HCEC 1CT (cell line): Measurements from ENCODE around the gene VAMP4.
A peak's percentile ranks its signal among the peaks of the same experiment; 100 is the strongest.

Source experiments
- DNase-seq: peaks from one replicate; pipeline ENCODE4 v3.0.0-alpha.2; 2017

The VAMP4 gene

GRCh38 chr1:171741872-171742576, at the start of gene VAMP4:
VAMP4 (minus strand) TSS chr1:171742065; CDS start chr1:171738414, 3,651 bp downstream.
- peak; percentile 78 for DNase-seq

DNA sequence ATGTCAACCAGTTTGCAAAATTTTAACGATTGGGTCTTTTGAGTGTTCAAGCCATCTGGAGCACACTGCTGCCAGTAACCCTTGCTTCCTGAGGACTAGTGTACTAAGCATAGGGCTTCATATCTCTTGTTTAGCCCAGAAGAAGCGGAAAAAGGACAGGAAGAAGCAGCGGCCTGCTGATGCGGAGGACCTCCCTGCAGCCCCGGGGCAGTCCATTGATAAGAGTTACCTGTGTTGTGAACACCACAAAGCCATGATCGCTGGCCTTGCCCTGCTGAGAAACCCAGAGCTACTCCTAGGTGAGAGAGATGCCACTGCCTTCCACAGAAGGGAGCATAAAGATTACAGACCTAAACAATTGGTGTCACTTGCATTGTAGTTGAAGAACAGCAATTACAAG, 48.5 kb upstream of the VAMP4 start:
- DNase-seq: no peak

- peak; percentile 14 for DNase-seq
These were observed 46.8 kb upstream of the VAMP4 start for GRCh38 chr1:171788696-171789095.

- DNase-seq: no peak
These were observed 46.0 kb upstream of the VAMP4 start for GRCh38 chr1:171787686-171788480.

- no peak for DNase-seq
These were observed 44.7 kb upstream of the VAMP4 start for GRCh38 chr1:171786534-171786933.

DNA sequence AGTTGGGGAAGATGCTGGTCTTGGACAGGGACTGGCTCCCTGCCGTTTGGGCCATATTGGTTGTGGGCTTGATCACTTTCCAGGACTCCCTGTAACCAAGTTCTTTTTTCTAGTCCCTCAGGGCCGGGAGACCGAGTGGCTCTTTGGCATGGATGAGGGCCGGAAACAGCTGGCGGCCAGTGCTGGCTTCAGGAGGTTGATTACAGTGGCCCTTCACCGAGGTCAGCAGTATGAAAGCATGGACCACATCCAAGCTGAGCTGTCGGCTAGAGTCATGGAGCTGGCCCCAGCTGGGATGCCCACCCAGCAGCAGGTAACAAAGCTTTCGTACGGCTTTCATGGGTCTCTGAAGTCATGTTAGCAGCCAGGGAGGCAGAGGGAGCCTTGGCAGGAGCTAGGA, 43.9 kb upstream of the VAMP4 start:
- no peak for DNase-seq

GRCh38 chr1:171784784-171785183, 42.9 kb upstream of the VAMP4 start:
- DNase-seq: no peak

GRCh38 chr1:171783816-171784530, 42.1 kb upstream of the VAMP4 start:
- DNase-seq: no peak

DNA sequence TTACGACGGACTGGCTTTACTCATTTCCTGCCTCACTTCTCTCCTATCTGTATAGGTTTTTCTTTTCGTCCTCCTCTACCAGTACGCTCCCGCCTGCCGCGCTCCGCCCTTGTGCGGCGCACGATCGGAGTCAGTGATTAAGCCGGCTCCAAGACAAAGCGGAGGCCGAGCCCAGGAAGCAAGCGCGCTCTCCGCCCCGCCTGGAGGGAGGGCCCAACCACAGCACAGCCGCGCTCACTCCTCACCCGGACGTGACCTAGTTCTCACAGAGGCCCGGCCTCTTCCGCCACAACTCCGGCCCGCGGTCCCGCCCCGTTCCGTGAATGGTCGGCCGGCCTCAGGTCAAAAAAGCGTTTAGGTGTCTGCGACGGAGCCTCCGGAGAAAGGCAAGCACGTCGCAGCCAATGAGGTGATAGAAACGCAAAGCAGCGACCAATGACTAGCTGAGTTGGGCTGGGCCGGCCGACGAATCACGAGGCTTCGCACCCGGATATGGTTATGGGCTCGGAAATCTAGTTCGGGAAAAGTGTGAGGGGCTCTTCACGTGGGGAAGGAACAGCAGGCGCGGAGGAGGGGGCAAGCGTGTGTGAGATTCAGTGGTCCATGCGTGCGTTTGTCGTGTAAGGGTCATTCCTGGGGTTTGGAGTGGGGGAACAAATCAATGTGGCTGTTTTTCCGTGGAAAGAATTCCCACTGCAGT, 39.5 kb upstream of the VAMP4 start, which contains the start of gene METTL13:
TSS of gene METTL13 (plus strand) at position 485 of the 700 bp plus-strand sequence. CDS start 308 bp downstream, outside the sequence.
- DNase-seq: peak; percentile 100

DNA sequence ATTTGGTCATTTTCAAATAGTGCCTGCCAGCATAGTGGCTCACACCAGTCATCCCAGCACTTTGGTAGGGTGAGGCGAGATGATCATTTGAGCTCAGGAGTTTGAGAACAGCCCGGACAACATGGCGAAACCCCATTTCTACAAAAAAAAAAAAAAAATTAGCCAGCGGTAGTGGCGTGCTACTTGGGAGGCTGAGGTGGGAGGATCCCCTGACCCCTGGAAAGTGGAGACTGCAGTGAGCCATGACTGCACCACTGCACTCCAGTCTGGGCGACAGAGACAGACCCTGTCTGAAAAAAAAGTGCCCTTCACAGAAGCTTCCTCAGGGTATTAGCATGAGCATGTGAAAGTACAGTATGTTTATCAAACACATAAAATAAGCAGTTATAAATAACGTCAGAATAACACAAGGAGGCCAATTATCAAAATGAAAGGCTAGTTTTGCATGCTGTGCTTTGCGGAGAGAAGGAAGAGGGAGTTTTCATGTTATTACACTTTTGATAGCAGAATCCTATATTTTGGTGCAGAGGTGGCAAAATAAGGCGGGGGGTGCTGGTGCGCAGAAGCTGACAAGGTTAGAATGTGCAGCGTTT, 38.8 kb upstream of the VAMP4 start:
- no peak for DNase-seq

DNA sequence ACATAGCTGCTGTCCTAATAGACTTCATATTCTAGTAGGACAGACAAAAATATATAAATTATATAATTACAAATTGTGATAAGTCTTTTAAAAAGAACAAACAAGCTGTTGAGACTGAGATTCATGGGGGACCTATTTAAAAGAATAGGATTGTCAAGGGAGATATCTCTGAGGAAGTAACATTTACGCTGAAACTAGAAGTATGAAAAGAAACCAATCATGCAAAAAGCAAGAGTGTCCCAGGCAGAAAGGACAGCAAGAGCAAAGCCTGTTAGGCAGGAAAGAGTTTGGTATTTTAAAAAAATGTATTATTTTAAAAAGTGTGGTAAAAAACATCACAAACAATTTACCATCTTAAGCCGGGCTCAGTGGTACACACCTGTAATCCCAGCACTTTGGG, 30.4 kb upstream of the VAMP4 start:
- no peak for DNase-seq

GRCh38 chr1:171769754-171770153, 27.9 kb upstream of the VAMP4 start:
- no peak for DNase-seq

GRCh38 chr1:171769171-171769570, 27.3 kb upstream of the VAMP4 start:
- DNase-seq: no peak

DNA sequence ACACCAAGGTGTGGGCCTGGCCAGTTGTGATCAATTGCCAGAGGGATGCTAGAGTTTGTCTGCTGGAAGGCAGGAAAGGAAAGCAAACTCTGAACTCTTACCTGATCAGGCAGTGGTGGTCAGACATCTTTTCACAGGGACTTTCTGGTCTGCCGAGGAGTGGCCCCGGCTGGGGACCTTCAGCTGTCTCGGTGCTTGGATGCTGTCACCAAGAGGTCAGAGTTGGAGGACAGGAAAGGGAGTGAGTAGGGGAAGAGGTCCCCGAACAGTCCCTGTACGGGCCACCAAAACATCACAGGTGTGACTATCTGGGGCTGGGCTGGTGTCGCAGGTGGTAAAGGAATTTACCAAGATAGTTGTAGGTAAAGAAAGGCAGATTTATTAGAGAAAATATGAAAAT, 21.9 kb upstream of the VAMP4 start:
- no peak for DNase-seq

DNA sequence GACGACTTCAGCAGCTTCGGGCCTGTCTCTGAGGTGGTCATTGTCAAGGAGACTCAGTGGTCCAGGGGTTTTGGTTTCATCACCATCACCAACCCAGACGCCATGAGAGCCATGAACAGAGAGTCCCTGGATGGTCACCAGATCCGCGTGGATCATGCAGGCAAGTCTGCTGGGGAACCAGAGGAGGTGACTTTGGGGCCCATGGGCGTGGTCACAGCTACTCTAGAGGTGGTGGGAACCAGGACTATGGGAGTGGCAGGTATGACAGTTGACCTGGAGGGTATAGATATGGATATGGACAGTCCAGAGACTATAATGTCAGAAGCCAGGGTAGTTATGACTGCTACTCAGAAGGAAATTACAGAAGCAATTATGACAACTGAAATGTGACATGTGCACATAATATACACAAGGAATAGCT, 20.3 kb upstream of the VAMP4 start:
- no peak for DNase-seq

DNA sequence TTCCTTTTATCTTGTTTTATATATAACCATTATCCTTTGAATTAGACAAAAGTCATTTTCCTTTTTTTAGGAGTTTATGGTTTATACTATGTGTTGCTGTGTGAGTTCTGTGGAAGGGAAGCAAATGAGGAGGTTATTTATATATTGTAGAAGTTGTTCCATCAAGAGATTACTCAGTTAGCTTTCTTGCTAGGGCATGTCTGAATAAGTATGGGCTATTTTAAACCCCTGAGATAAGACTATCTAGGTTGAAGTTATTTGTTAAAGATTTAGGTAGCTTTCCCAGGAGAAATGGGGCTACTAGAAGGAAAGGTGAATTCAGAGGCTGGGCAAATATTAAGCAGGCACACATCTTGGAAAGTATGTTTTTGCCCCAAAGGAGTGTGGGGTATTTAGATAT, 16.1 kb upstream of the VAMP4 start:
- DNase-seq: no peak

DNA sequence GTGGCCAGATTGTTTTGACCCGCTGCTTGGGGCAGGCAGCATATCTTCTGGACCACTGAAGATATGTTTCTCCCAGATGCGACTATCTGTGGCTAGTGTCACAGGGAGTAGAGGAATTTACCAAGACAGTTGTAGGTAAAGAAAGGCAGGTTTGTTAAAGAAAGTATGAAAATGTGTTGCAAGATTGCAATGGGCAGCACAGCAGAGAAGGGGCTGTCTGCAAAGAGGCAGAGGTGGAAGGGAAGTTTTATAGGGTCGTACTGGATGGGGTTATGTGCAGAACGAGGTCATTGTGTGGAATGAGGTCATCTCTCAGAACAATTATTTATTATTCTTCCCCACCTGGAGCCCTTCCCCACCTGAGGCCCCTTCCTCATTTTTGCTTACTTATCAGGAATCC, 15.0 kb upstream of the VAMP4 start:
- no peak for DNase-seq

GRCh38 chr1:171754971-171755370, 13.1 kb upstream of the VAMP4 start:
- no peak for DNase-seq

DNA sequence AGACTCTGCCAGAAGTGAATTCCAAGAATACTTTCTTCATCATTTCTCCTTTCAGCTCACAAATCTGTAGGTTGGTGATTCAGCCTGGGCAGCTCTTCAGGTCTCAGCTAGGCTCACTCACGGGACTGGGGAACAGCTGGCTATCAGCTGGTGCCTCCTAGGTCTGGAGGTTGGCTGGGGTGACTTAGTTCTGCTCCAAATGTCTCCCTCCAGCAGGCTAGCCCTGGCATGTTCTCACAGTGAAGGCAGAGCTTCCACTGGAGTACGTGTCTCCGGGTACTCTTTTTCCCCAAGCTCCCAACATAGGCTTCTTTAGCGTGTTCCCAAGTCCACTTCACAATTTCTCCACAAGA, 12.5 kb upstream of the VAMP4 start:
- peak; percentile 71 for DNase-seq

GRCh38 chr1:171753685-171754352, 12.0 kb upstream of the VAMP4 start:
- no peak for DNase-seq

DNA sequence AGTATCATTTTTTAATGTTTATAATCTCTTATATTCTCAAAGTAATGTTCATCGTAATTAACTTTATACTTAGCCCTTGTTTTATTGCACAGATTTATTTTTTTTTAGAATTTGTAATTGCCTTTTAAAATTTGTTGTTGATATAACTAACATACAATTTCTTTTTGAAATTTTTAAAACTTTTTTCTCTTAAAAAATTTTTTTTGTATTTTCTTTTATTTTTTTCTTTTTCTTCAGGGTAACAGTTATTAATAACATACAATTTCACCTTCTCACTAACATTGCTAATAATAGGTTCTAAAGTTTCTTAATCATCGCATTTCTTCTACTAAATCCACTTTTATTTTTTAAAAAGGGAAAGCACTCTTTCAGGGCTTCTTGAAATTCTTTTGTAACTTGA, 11.3 kb upstream of the VAMP4 start:
- DNase-seq: no peak

DNA sequence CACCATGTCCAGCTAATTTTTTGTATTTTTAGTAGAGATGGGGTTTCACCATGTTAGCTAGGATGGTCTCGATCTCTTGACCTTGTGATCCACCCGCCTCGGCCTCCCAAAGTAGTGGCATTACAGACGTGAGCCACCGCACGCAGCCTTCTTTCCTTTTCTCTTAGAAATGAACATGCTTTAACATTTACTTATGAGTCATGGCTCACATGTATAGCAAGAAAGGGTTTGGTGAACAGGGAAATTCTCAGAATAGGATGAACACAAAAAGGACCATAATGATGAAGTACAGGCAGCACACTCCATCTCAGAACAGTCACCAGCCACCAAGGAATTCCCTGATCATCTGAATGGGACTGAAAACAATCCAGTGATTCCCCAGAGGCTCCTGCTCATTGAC, 9.4 kb upstream of the VAMP4 start:
- no peak for DNase-seq
